H1 (cell line): Measurements from ENCODE around the gene UBN1. TPM values are rescaled to one million over a fixed set of nuclear protein-coding genes. Genes with fewer than 3 reads are reported as not detected.

Source experiments
- CTCF ChIA-PET: fragments of 300-600 bp; sonication (Branson Sonifier 250); formaldehyde crosslinking; loops from one replicate; lab custom pipeline; 2021; ENCODE audit not compliant: partially characterized antibody; lab: Charles Lee
- POLR2A ChIA-PET: fragments of 300-600 bp; sonication (Branson Sonifier 250); formaldehyde crosslinking; loops from one replicate; lab custom pipeline; 2021; ENCODE audit warnings: inconsistent platforms; ENCODE audit not compliant: partially characterized antibody; lab: Charles Lee
- DNase-seq, 2 experiments: peaks; one replicate each; pipeline versions ENCODE4 v3.0.0 to v3.0.0-alpha.2; 2010 to 2022; ENCODE audit warnings: low spot score in 2 of 2, low read depth in 1 of 2, mixed read lengths in 1 of 2
- FAIRE-seq: peaks from 2 replicates; lab custom pipeline; 2011; peaks lifted over from hg19 to GRCh38; lab: Jason Lieb, UNC
- H2AFZ ChIP-seq: 2 replicates; pipeline ENCODE4 v1.8.1; 2012; ENCODE audit warnings: low read length, inconsistent platforms
- H2AK5ac ChIP-seq: 2 replicates; pipeline ENCODE4 v1.6.1; 2013; ENCODE audit warnings: low read depth, low read length
- H2BK120ac ChIP-seq: replicated peaks from 2 replicates; pipeline ENCODE3; 2013; ENCODE audit warnings: low read depth, low read length, inconsistent platforms
- H2BK12ac ChIP-seq: 2 replicates; pipeline ENCODE4 v1.6.1; 2013; ENCODE audit warnings: low read depth, low read length
- H2BK15ac ChIP-seq: 2 replicates; pipeline ENCODE4 v1.6.1; 2013; ENCODE audit warnings: low read length
- H2BK20ac ChIP-seq: 2 replicates; pipeline ENCODE4 v1.6.1; 2013; ENCODE audit warnings: low read length
- H2BK5ac ChIP-seq: 2 replicates; pipeline ENCODE4 v1.6.1; 2013; ENCODE audit warnings: low read depth, low read length
- H3K14ac ChIP-seq: 2 replicates; pipeline ENCODE4 v1.6.1; 2013; ENCODE audit warnings: inconsistent platforms; ENCODE audit not compliant: insufficient read length
- H3K18ac ChIP-seq: 2 replicates; pipeline ENCODE4 v1.6.1; 2013; ENCODE audit warnings: low read length; ENCODE audit errors: extremely low read depth
- H3K23ac ChIP-seq: 2 replicates; pipeline ENCODE4 v1.6.1; 2013; ENCODE audit warnings: inconsistent platforms; ENCODE audit not compliant: insufficient read length
- H3K23me2 ChIP-seq: 2 replicates; pipeline ENCODE4 v1.6.1; 2013; ENCODE audit warnings: low read depth, low read length
- H3K27ac ChIP-seq: 2 replicates; pipeline ENCODE4 v1.6.1; 2011; ENCODE audit warnings: low read depth, low read length, inconsistent platforms
- H3K27me3 ChIP-seq, 4 experiments: replicated peaks in 1 of 4; 1 replicate in 1 of 4; 2 replicates in 3 of 4; pipeline versions ENCODE4 v1.6.1 to v1.8.1; 2011 to 2013; ENCODE audit warnings: low read length in 3 of 4, mild to moderate bottlenecking in 3 of 4, inconsistent platforms in 2 of 4, mixed read lengths in 2 of 4, moderate library complexity in 1 of 4; ENCODE audit not compliant: control insufficient read depth in 3 of 4, insufficient read depth in 3 of 4; ENCODE audit errors: extremely low read depth in 1 of 4
- H3K36me3 ChIP-seq, 4 experiments: 2 replicates each; pipeline versions ENCODE4 v1.6.1 to v1.8.1; 2011 to 2013; ENCODE audit warnings: mild to moderate bottlenecking in 4 of 4, low read length in 3 of 4, moderate library complexity in 2 of 4, control low read depth in 1 of 4, inconsistent platforms in 1 of 4; ENCODE audit not compliant: insufficient read depth in 4 of 4, control insufficient read depth in 2 of 4
- H3K4ac ChIP-seq: replicated peaks from 2 replicates; pipeline ENCODE3; 2013; ENCODE audit warnings: low read length, low read depth, mixed read lengths, inconsistent platforms; ENCODE audit not compliant: insufficient read length
- H3K4me1 ChIP-seq, 4 experiments: replicated peaks in 1 of 4; 1 replicate in 1 of 4; 2 replicates in 3 of 4; pipeline versions ENCODE4 v1.6.1 to v1.8.1; 2011 to 2013; ENCODE audit warnings: low read length in 3 of 4, inconsistent platforms in 2 of 4, mixed read lengths in 1 of 4; ENCODE audit not compliant: insufficient read depth in 4 of 4, control insufficient read depth in 3 of 4
- H3K4me2 ChIP-seq, 2 experiments: 2 replicates each; pipeline versions ENCODE4 v1.6.1 to v1.8.1; 2011 to 2013; ENCODE audit warnings: low read depth in 2 of 2, low read length in 2 of 2, control low read depth in 1 of 2, inconsistent platforms in 1 of 2, mild to moderate bottlenecking in 1 of 2; ENCODE audit not compliant: insufficient read depth in 1 of 2
- H3K4me3 ChIP-seq, 4 experiments: fragments of 200-600, 300-600 bp in 1 of 4; sonication (generic), shearing (Covaris generic), sonication (Bioruptor Twin) in 1 of 4; 2 replicates each; pipeline versions ENCODE4 v1.5.1 to v1.8.1; 2011 to 2016; ENCODE audit warnings: low read length in 4 of 4, low read depth in 3 of 4, control low read depth in 2 of 4, inconsistent platforms in 2 of 4, mild to moderate bottlenecking in 2 of 4, mixed read lengths in 1 of 4, moderate library complexity in 1 of 4; ENCODE audit not compliant: insufficient read depth in 2 of 4; ENCODE audit errors: extremely low read depth in 1 of 4
- H3K56ac ChIP-seq: replicated peaks from 2 replicates; pipeline ENCODE3; 2013; ENCODE audit warnings: low read depth, mild to moderate bottlenecking, mixed read lengths, low read length, inconsistent platforms; ENCODE audit not compliant: insufficient read length
- H3K79me1 ChIP-seq: 2 replicates; pipeline ENCODE4 v1.6.1; 2013; ENCODE audit warnings: low read depth, low read length, control low read depth
- H3K79me2 ChIP-seq, 2 experiments: 2 replicates each; pipeline versions ENCODE4 v1.6.1 to v1.8.1; 2012 to 2013; ENCODE audit warnings: low read length in 2 of 2, mild to moderate bottlenecking in 2 of 2, inconsistent platforms in 1 of 2; ENCODE audit not compliant: insufficient read depth in 2 of 2, control insufficient read depth in 1 of 2
- H3K9ac ChIP-seq, 4 experiments: replicated peaks in 1 of 4; 1 replicate in 1 of 4; 2 replicates in 3 of 4; pipeline versions ENCODE4 v1.6.1 to v1.8.1; 2011 to 2013; ENCODE audit warnings: low read depth in 3 of 4, low read length in 3 of 4, control low read depth in 2 of 4, mild to moderate bottlenecking in 2 of 4, moderate library complexity in 2 of 4, inconsistent platforms in 1 of 4; ENCODE audit errors: extremely low read depth in 1 of 4
- H3K9me3 ChIP-seq, 2 experiments: 2 replicates each; pipeline versions ENCODE4 v1.6.1 to v1.8.1; 2012 to 2013; ENCODE audit warnings: mild to moderate bottlenecking in 2 of 2, moderate library complexity in 2 of 2, control low read depth in 1 of 2, inconsistent platforms in 1 of 2, low read depth in 1 of 2, low read length in 1 of 2, mixed read lengths in 1 of 2; ENCODE audit not compliant: insufficient read depth in 2 of 2
- H4K20me1 ChIP-seq, 2 experiments: replicated peaks in 1 of 2; 2 replicates each; pipeline versions ENCODE3 to v1.8.1; 2011 to 2013; ENCODE audit warnings: inconsistent platforms in 2 of 2, low read length in 2 of 2, mild to moderate bottlenecking in 1 of 2; ENCODE audit not compliant: insufficient read depth in 2 of 2, control insufficient read depth in 1 of 2
- H4K5ac ChIP-seq: 2 replicates; pipeline ENCODE4 v1.6.1; 2013; ENCODE audit warnings: low read length, low read depth, mixed read lengths, inconsistent platforms; ENCODE audit not compliant: insufficient read length
- H4K8ac ChIP-seq: 2 replicates; pipeline ENCODE4 v1.8.0; 2013; ENCODE audit warnings: mild to moderate bottlenecking, moderate library complexity, low read length, inconsistent platforms; ENCODE audit not compliant: insufficient read depth; ENCODE audit errors: extremely low read depth
- H4K91ac ChIP-seq: replicated peaks from 2 replicates; pipeline ENCODE3; 2013; ENCODE audit warnings: low read length, mixed read lengths, inconsistent platforms; ENCODE audit not compliant: insufficient read length
- CEBPB ChIP-seq: IDR thresholded peaks from 2 replicates; pipeline ENCODE4 v1.6.1; 2012; ENCODE audit warnings: low read depth, low read length
- MAFK ChIP-seq: IDR thresholded peaks from 2 replicates; pipeline ENCODE4 v1.6.1; 2012; ENCODE audit warnings: low read depth, mild to moderate bottlenecking, improper control_type of control experiment, low read length
- ZNF274 ChIP-seq: IDR thresholded peaks from 2 replicates; pipeline ENCODE4 v1.7.0; 2012; ENCODE audit warnings: low read length, borderline replicate concordance; ENCODE audit errors: extremely low read depth
- WGBS, 2 experiments: shearing (Covaris generic) in 1 of 2; methylation state at CpG; one replicate each; pipeline versions ENCODE4 v1.1.6 to v1.1.7; 2013 to 2015; ENCODE audit warnings: low lambda C conversion rate in 2 of 2, mixed read lengths in 2 of 2, inconsistent platforms in 1 of 2, low coverage in 1 of 2, missing lambda C conversion rate in 1 of 2; ENCODE audit not compliant: insufficient replicate concordance in 2 of 2, insufficient coverage in 1 of 2, insufficient read length in 1 of 2; ENCODE audit errors: extremely low coverage in 1 of 2, missing lambda C conversion rate in 1 of 2; 5-methylcytosine and 5-hydroxymethylcytosine counted together
- polyA plus RNA-seq, 7 experiments: library from polyadenylated mRNA; depleted of rRNA in 3 of 7; stranded (reverse) in 5 of 7; unstranded in 2 of 7; fragments of >200 nt in 5 of 7; fragments of 200-250 nt in 2 of 7; gene quantifications; 1 replicate in 5 of 7; 2 replicates in 1 of 7; 4 replicates in 1 of 7; pipeline versions ENCODE4 v1.2.1 to v1.2.3, GENCODE V29; 2011 to 2013; ENCODE audit warnings: missing spikeins in 2 of 7, mixed read lengths in 2 of 7
- total RNA-seq: library from RNA; stranded (reverse); fragmentation: NEBNext Ultra II Directional; extraction: Animal tissue kit (Norgen Biotek cat#: 25700); gene quantifications from 2 replicates; pipeline ENCODE4 v1.2.1, GENCODE V29; 2021
- TF ChIP-seq, protein P1 (sequence below): IDR thresholded peaks from 2 replicates; pipeline ENCODE4 v1.6.1; 2012; ENCODE audit warnings: inconsistent platforms

UBN1 gene
- total and polyA plus RNA-seq, 2 of the 8 experiments (the other 6 are each of a cell fraction or from before 2014, with no cell fraction given), result 16.2 to 37.0 TPM

DNA sequence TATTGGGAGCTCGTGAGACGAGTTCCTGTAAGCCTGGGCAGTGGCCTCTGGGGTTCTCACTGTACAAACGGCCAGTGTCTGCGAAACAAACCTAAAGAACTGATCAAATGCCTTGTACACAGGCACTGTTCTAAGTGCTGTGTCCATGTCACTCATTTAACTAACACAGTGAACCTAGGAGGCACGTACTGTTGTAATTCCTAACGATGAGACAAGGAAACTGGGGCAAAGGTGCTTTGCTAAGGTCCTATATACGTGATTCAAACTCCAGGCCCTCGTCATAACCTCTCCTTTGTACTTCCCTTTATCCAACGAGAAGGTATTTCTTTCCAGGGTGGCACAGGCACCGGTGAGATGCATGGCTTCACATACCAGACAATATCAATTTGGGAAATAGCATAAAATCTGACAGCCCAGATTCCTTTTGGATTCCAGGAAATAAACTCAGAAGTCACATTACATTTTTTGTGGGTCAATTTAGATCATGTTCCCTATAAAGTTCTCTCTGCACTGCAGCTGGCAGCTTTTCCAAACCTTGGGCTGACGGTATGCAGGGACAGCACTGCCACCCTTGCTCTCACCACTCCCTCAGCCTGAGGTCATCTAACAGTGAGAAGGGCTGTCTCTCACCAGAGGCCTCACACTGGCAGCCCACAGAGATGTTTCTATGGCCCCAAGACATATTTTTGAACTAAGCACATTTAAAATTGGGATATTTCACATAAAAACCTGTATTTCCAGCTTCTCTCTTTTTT is 18.5 kb upstream of the UBN1 start:
- TF ChIP-seq CEBPB, result no peak
- TF ChIP-seq ZNF274, result no peak
- TF ChIP-seq MAFK, result no peak
- TF ChIP-seq, protein P1, sequence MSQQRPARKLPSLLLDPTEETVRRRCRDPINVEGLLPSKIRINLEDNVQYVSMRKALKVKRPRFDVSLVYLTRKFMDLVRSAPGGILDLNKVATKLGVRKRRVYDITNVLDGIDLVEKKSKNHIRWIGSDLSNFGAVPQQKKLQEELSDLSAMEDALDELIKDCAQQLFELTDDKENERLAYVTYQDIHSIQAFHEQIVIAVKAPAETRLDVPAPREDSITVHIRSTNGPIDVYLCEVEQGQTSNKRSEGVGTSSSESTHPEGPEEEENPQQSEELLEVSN, result no peak
- TF ChIP-seq, all 59 proteins: peak for 0
- H3K56ac ChIP-seq, result no peak overlapping the region
- no peak for FAIRE-seq
- no peak overlapping the region for H2BK120ac ChIP-seq
- peaks cover 2 to 4% of the 10 kb centered on the region in 2 experiments for H4K20me1 ChIP-seq
- H3K18ac ChIP-seq, result no peak overlapping the region
- H2BK20ac ChIP-seq, result no peak overlapping the region
- H3K79me2 ChIP-seq, result no peaks in the 10 kb centered on the region
- no peak overlapping the region for H3K4me3 ChIP-seq
- H3K79me1 ChIP-seq, result no peaks in the 10 kb centered on the region; the same call in 1 of the 2 replicates
- H3K23me2 ChIP-seq, result no peaks in the 10 kb centered on the region
- H2AFZ ChIP-seq, result no peak overlapping the region
- H2BK15ac ChIP-seq, result no peak overlapping the region
- H3K14ac ChIP-seq, result no peak overlapping the region
- no peak overlapping the region for H3K9ac ChIP-seq
- H4K91ac ChIP-seq, result no peak overlapping the region
- no peak overlapping the region for H3K27ac ChIP-seq
- ChIA-PET POLR2A (interaction anchor here (1.4 to 1.6 kb wide), 2 partner anchors 10 to 60 kb away, joined by 4 to 5 read pairs; no protein-coding TSS in a partner anchor), CTCF (interaction anchor here (0.9 kb wide), 1 partner anchor 83 kb away, joined by 3 read pairs; no protein-coding TSS in a partner anchor)
- no peaks in the 10 kb centered on the region for H3K4me1 ChIP-seq
- H3K4ac ChIP-seq, result no peak overlapping the region
- peaks cover 32 to 78% (median 65%) of the 10 kb centered on the region in 4 experiments for H3K36me3 ChIP-seq
- H4K8ac ChIP-seq, result no peak overlapping the region
- H4K5ac ChIP-seq, result no peak overlapping the region
- no peak overlapping the region for H3K23ac ChIP-seq
- DNase-seq, result no peak
- H2AK5ac ChIP-seq, result no peak overlapping the region
- 90% methylated on average over 10 of the region's 11 CpGs; no CpG with 5 or more reads in 1 of the 2 experiments for WGBS, 2 experiments
- H2BK5ac ChIP-seq, result no peak overlapping the region
- no peak overlapping the region for H2BK12ac ChIP-seq
- H3K4me2 ChIP-seq, result no peak overlapping the region
- no peaks in the 10 kb centered on the region for H3K9me3 ChIP-seq
- H3K27me3 ChIP-seq, result no peaks in the 10 kb centered on the region
